Neutrophil (primary cell): Measurements from ENCODE around the gene TMEM239.

ENCODE experiments used
- H3K27ac ChIP-seq: fragments of 200-600 bp; sonication (generic); 2 replicates; pipeline ENCODE4 v1.5.1; 2016; ENCODE audit warnings: mild to moderate bottlenecking, moderate library complexity
- H3K27me3 ChIP-seq: fragments of 200-600 bp; sonication (generic); 2 replicates; pipeline ENCODE4 v1.6.0; 2016; ENCODE audit warnings: mild to moderate bottlenecking
- H3K36me3 ChIP-seq: fragments of 200-600 bp; sonication (generic); 2 replicates; pipeline ENCODE4 v1.5.1; 2017
- H3K4me1 ChIP-seq, 2 experiments: fragments of 200-600 bp in 1 of 2; sonication (generic) in 1 of 2; 1 replicate in 1 of 2; 2 replicates in 1 of 2; pipeline versions ENCODE4 v1.5.1 to v1.6.1; 2013 to 2016; ENCODE audit warnings: low read depth in 1 of 2, low read length in 1 of 2, mild to moderate bottlenecking in 1 of 2, moderate library complexity in 1 of 2; ENCODE audit not compliant: control insufficient read depth in 1 of 2, insufficient read depth in 1 of 2
- H3K4me3 ChIP-seq, 2 experiments: fragments of 200-600 bp in 1 of 2; sonication (generic) in 1 of 2; 1 replicate in 1 of 2; 2 replicates in 1 of 2; pipeline ENCODE4 v1.5.1; 2013 to 2016; ENCODE audit warnings: low read depth in 1 of 2, low read length in 1 of 2, mild to moderate bottlenecking in 1 of 2, moderate library complexity in 1 of 2
- H3K9me3 ChIP-seq: fragments of 200-600 bp; sonication (generic); 2 replicates; pipeline ENCODE4 v1.5.1; 2016
- TF ChIP-seq, protein P1 (sequence below): fragments of 200-600 bp; sonication (generic); IDR thresholded peaks from 2 replicates; pipeline ENCODE4 v1.5.1; 2016; ENCODE audit warnings: antibody characterized with exemption

TMEM239 gene

DNA sequence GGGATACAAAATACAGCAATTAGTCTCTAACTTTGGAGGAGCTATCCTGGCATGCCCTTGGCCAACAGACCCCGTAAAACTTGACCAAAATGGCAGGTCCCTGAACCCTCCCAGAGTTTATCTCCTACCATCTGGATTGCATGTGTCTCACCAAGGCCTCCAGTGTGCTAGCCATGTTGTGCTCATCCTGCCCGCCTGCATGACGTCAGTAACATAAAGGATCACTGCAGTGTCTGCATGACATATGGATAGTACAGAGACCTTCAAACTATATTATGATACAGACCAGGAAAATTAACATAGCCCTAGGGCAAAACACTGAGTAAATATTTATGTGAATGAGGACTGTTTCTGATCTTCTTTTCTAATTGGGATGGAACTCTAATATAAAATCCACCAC, 41.0 kb upstream of the TMEM239 start:
- no peak overlapping the region for H3K4me3 ChIP-seq
- no peaks in the 10 kb centered on the region for H3K36me3 ChIP-seq
- H3K27me3 ChIP-seq = peaks cover 19% of the 10 kb centered on the region
- no peaks in the 10 kb centered on the region for H3K4me1 ChIP-seq
- H3K27ac ChIP-seq = no peak overlapping the region
- no peaks in the 10 kb centered on the region for H3K9me3 ChIP-seq
- TF ChIP-seq, protein P1, sequence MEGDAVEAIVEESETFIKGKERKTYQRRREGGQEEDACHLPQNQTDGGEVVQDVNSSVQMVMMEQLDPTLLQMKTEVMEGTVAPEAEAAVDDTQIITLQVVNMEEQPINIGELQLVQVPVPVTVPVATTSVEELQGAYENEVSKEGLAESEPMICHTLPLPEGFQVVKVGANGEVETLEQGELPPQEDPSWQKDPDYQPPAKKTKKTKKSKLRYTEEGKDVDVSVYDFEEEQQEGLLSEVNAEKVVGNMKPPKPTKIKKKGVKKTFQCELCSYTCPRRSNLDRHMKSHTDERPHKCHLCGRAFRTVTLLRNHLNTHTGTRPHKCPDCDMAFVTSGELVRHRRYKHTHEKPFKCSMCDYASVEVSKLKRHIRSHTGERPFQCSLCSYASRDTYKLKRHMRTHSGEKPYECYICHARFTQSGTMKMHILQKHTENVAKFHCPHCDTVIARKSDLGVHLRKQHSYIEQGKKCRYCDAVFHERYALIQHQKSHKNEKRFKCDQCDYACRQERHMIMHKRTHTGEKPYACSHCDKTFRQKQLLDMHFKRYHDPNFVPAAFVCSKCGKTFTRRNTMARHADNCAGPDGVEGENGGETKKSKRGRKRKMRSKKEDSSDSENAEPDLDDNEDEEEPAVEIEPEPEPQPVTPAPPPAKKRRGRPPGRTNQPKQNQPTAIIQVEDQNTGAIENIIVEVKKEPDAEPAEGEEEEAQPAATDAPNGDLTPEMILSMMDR = no peak

- TF ChIP-seq, protein P1 = no peak
- no peaks in the 10 kb centered on the region for H3K9me3 ChIP-seq
- no peaks in the 10 kb centered on the region for H3K36me3 ChIP-seq
- H3K4me1 ChIP-seq = no peaks in the 10 kb centered on the region
- H3K27me3 ChIP-seq = peaks cover 27% of the 10 kb centered on the region
- no peak overlapping the region for H3K27ac ChIP-seq
- H3K4me3 ChIP-seq = no peak overlapping the region
Observed at GRCh38 chr20:2778602-2779321, 37.4 kb upstream of the TMEM239 start.

- no peak overlapping the region for H3K27ac ChIP-seq
- H3K4me1 ChIP-seq = no peaks in the 10 kb centered on the region
- no peaks in the 10 kb centered on the region for H3K9me3 ChIP-seq
- H3K36me3 ChIP-seq = no peaks in the 10 kb centered on the region
- no peak overlapping the region for H3K4me3 ChIP-seq
- TF ChIP-seq, protein P1 = no peak
- peaks cover 30% of the 10 kb centered on the region for H3K27me3 ChIP-seq
Observed at GRCh38 chr20:2780948-2781347, 35.2 kb upstream of the TMEM239 start.

GRCh38 chr20:2783908-2784566, 32.1 kb upstream of the TMEM239 start:
- Histone ChIP-seq H3K4me3 (no peak overlapping the region), H3K27me3 (peaks cover 25% of the 10 kb centered on the region), H3K9me3 (no peaks in the 10 kb centered on the region), H3K27ac (no peak overlapping the region), H3K4me1 (no peaks in the 10 kb centered on the region), H3K36me3 (no peaks in the 10 kb centered on the region)
- TF ChIP-seq, protein P1 = no peak

DNA sequence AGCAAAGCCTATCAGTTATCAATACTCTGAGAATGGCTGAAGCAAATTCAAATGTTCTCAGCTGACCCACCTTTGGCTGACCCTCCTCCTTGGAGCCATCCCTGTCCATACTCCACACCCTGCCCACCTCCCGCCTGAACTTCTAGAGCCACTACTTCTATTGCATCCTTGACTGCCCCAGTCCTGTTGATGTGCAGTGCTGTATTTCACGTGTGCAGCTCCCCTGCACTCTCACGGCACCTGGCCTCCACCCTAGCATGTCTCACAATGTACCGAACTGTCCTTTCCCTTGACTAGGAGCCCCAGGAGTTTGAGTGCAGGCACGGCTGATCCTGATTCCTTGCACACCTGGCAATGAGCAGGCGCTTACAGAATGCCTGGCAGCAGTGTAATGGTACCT, 22.7 kb upstream of the TMEM239 start:
- Histone ChIP-seq H3K4me3 (no peak overlapping the region), H3K27ac (no peak overlapping the region), H3K9me3 (no peaks in the 10 kb centered on the region), H3K36me3 (no peaks in the 10 kb centered on the region), H3K27me3 (peaks cover 2% of the 10 kb centered on the region), H3K4me1 (no peaks in the 10 kb centered on the region)
- TF ChIP-seq, protein P1 = no peak
